ENCODE measurements around the gene CADM4.
"Not testable (repeated sequence)": the region's sequence is repeated elsewhere in the genome, so short reads cannot be mapped to it uniquely, and the experiment has no call there.

The CADM4 gene

DNA sequence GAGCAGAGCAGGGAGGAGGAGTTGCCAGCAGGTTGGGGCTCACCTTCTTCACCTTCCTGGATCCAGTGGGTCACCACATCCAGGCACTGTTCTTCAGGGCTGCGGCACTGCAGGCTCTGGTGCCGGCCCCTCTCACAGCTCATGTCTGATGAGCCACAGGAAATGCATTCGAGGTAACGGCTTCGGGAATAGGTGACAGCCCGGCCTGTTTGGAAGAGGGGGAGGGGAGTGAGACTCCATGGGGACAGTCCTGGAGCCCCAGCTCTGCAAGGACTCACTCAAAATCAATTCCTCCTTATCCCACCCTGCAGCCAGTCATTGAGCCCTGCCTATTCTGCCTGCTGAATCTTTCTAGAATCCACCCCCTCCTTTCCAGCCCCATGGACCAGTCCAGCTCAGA, 16.8 kb upstream of the CADM4 start:
- H2AK5ac ChIP-seq (ENCODE audit: low read length): no peak overlapping the region
- H3K27me3 ChIP-seq (ENCODE audit: insufficient read depth, low read length): no peaks in the 10 kb centered on the region
- H3K4ac ChIP-seq (ENCODE audit: low read depth, low read length): no peak overlapping the region
- no peak overlapping the region for H3K18ac ChIP-seq (ENCODE audit: low read length)
- H2BK12ac ChIP-seq (ENCODE audit: low read length): no peak overlapping the region
- H4K8ac ChIP-seq (ENCODE audit: low read depth, low read length): no peak overlapping the region
- no peak overlapping the region for H3K23ac ChIP-seq (ENCODE audit: low read length)
- no peak overlapping the region for H3K9ac ChIP-seq (ENCODE audit: low read length)
- H3K9me3 ChIP-seq (ENCODE audit: insufficient read depth, low read depth, low read length): peaks cover 2% of the 10 kb centered on the region
- no peak overlapping the region for H3K27ac ChIP-seq (ENCODE audit: low read depth, low read length)
- H3K4me3 ChIP-seq (ENCODE audit: low read depth, low read length): no peak overlapping the region
- H4K91ac ChIP-seq (ENCODE audit: low read depth, low read length): no peak overlapping the region
- H3K79me2 ChIP-seq (ENCODE audit: control insufficient read depth, insufficient read depth, low read length, poor library complexity): no peaks in the 10 kb centered on the region
- H3K36me3 ChIP-seq (ENCODE audit: control insufficient read depth in 1 of 2, insufficient read depth in 2 of 2, low read length in 2 of 2): peaks cover 5 to 6% of the 10 kb centered on the region in 2 experiments
- H3K4me2 ChIP-seq (ENCODE audit: low read length): no peak overlapping the region
- DNase-seq: no peak
- WGBS (ENCODE audit: extremely low coverage, insufficient coverage, insufficient read length): no CpG with 5 or more reads among the region's 6 CpGs
- H2BK5ac ChIP-seq (ENCODE audit: low read depth, low read length, poor library complexity): no peak overlapping the region
- H3K14ac ChIP-seq (ENCODE audit: low read length): no peak overlapping the region
- H3K4me1 ChIP-seq (ENCODE audit: control insufficient read depth in 1 of 2, insufficient read depth in 2 of 2, low read length in 2 of 2): no peaks in the 10 kb centered on the region
- no peak overlapping the region for H2AFZ ChIP-seq (ENCODE audit: insufficient read depth, low read length, poor library complexity)
- no peaks in the 10 kb centered on the region for H3K79me1 ChIP-seq (ENCODE audit: low read length)
- H4K12ac ChIP-seq (ENCODE audit: low read depth, low read length): no peak overlapping the region
- no peak overlapping the region for H2BK120ac ChIP-seq (ENCODE audit: insufficient read depth, low read length, poor library complexity)

DNA sequence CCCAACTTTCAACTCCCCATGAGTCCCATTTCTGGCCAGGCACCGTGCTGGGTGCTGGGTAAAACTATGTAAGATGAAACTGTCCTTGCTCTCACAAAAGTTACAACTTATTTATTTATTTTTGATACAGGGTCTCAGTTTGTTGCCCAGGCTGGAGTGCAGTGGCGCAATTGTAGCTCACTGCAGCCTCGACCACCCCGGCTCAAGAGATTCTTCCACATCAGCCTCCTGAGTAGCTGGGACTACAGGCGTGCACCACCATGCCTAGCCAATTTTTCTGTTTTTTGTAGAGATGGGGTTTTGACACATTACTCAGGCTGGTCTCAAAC, 12.9 kb upstream of the CADM4 start:
- Histone ChIP-seq H3K18ac (ENCODE audit: low read length) (no peak overlapping the region), H2BK12ac (ENCODE audit: low read length) (no peak overlapping the region), H3K79me2 (ENCODE audit: control insufficient read depth, insufficient read depth, low read length, poor library complexity) (no peaks in the 10 kb centered on the region), H3K4me3 (ENCODE audit: low read depth, low read length) (no peak overlapping the region), H3K27me3 (ENCODE audit: insufficient read depth, low read length) (no peaks in the 10 kb centered on the region), H3K4me2 (ENCODE audit: low read length) (no peak overlapping the region), H3K9ac (ENCODE audit: low read length) (no peak overlapping the region), H2AFZ (ENCODE audit: insufficient read depth, low read length, poor library complexity) (no peak overlapping the region), H3K79me1 (ENCODE audit: low read length) (no peaks in the 10 kb centered on the region), H2BK5ac (ENCODE audit: low read depth, low read length, poor library complexity) (no peak overlapping the region), H2BK120ac (ENCODE audit: insufficient read depth, low read length, poor library complexity) (no peak overlapping the region), H3K14ac (ENCODE audit: low read length) (no peak overlapping the region), H3K4me1 (ENCODE audit: control insufficient read depth in 1 of 2, insufficient read depth in 2 of 2, low read length in 2 of 2) (no peaks in the 10 kb centered on the region), H4K91ac (ENCODE audit: low read depth, low read length) (no peak overlapping the region), H3K4ac (ENCODE audit: low read depth, low read length) (no peak overlapping the region), H4K12ac (ENCODE audit: low read depth, low read length) (no peak overlapping the region), H3K23ac (ENCODE audit: low read length) (no peak overlapping the region), H2AK5ac (ENCODE audit: low read length) (no peak overlapping the region), H3K36me3 (ENCODE audit: control insufficient read depth in 1 of 2, insufficient read depth in 2 of 2, low read length in 2 of 2) (peaks cover 9 to 14% of the 10 kb centered on the region in 2 experiments), H3K27ac (ENCODE audit: low read depth, low read length) (no peak overlapping the region), H3K9me3 (ENCODE audit: insufficient read depth, low read depth, low read length) (peaks cover 2% of the 10 kb centered on the region), H4K8ac (ENCODE audit: low read depth, low read length) (no peak overlapping the region)
- DNase-seq: no peak
- WGBS (ENCODE audit: extremely low coverage, insufficient coverage, insufficient read length): no CpG with 5 or more reads among the region's 5 CpGs

DNA sequence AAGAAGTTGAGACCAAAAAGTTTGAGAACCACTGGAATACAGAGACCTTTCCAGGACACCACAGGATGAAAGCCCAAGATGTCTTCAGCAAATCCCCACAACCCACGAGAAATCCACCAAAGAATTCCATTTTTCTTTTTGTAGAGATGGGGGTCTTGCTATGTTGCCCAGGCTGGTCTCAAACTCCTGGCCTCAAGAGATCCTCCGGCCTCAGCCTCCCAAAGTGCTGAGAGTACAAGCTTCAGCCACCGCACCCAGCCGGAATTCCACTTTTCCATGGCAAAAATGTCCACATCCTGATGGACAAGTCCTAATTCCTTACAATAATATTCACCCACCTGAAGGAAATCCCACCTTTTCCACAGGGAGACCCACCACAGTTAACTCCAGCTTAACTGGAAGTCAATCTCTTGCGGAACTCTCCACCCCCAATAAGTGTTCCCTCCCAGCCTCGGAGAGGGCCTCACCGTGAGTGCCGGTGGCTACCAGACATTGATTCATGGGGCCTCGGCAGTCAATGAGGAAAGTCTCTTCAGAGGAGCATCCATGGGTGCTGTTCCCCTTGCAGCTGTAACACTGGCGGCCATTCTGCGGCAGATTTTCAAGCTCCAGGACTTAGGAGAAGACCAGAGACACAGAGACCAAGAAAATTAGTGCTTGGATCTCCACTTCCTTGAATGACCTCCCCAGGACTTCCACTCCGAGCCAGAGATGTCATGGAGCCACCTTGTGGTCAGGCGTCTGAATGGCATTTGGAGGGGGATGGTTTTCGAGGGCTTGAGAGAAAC, 12.3 kb upstream of the CADM4 start:
- no peak overlapping the region for H3K9ac ChIP-seq (ENCODE audit: low read length)
- peaks cover 9 to 14% of the 10 kb centered on the region in 2 experiments for H3K36me3 ChIP-seq (ENCODE audit: control insufficient read depth in 1 of 2, insufficient read depth in 2 of 2, low read length in 2 of 2)
- WGBS (ENCODE audit: extremely low coverage, insufficient coverage, insufficient read length): no CpG with 5 or more reads among the region's 14 CpGs
- H3K14ac ChIP-seq (ENCODE audit: low read length): no peak overlapping the region
- no peaks in the 10 kb centered on the region for H3K4me1 ChIP-seq (ENCODE audit: control insufficient read depth in 1 of 2, insufficient read depth in 2 of 2, low read length in 2 of 2)
- H3K4ac ChIP-seq (ENCODE audit: low read depth, low read length): no peak overlapping the region
- no peak overlapping the region for H3K27ac ChIP-seq (ENCODE audit: low read depth, low read length)
- no peak overlapping the region for H3K23ac ChIP-seq (ENCODE audit: low read length)
- H4K91ac ChIP-seq (ENCODE audit: low read depth, low read length): no peak overlapping the region
- H2AFZ ChIP-seq (ENCODE audit: insufficient read depth, low read length, poor library complexity): peak overlapping the region; percentile 43
- no peak overlapping the region for H2BK120ac ChIP-seq (ENCODE audit: insufficient read depth, low read length, poor library complexity)
- H3K9me3 ChIP-seq (ENCODE audit: insufficient read depth, low read depth, low read length): peaks cover 4% of the 10 kb centered on the region
- H3K79me1 ChIP-seq (ENCODE audit: low read length): no peaks in the 10 kb centered on the region
- no peak overlapping the region for H2BK12ac ChIP-seq (ENCODE audit: low read length)
- peak overlapping the region; percentile 34 for H4K12ac ChIP-seq (ENCODE audit: low read depth, low read length)
- H3K4me3 ChIP-seq (ENCODE audit: low read depth, low read length): no peak overlapping the region
- H3K4me2 ChIP-seq (ENCODE audit: low read length): no peak overlapping the region
- peak; percentile 24 to 66 for DNase-seq
- H3K18ac ChIP-seq (ENCODE audit: low read length): no peak overlapping the region
- H4K8ac ChIP-seq (ENCODE audit: low read depth, low read length): peak overlapping the region; percentile 73
- H3K79me2 ChIP-seq (ENCODE audit: control insufficient read depth, insufficient read depth, low read length, poor library complexity): no peaks in the 10 kb centered on the region
- no peaks in the 10 kb centered on the region for H3K27me3 ChIP-seq (ENCODE audit: insufficient read depth, low read length)
- H2BK5ac ChIP-seq (ENCODE audit: low read depth, low read length, poor library complexity): no peak overlapping the region
- no peak overlapping the region for H2AK5ac ChIP-seq (ENCODE audit: low read length)

DNA sequence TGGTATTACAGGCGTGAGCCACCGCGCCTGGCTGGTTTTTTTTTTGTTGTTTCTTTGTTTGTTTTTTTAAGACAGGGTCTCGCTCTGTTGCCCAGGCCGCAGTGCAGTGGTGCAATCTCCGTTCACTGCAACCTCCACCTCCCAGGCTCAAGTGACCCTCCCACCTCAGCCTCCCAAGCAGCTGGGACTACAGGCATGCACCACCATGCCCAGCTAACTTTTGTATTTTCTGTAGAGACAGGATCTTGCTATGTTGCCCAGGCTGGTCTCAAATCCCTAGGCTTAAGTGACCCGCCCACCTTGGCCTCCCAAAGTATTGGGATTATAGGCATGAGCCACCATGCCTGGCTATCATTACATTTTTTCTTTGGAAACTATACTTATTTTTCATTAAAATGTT, 10.6 kb upstream of the CADM4 start:
- no CpG with 5 or more reads among the region's 7 CpGs for WGBS (ENCODE audit: extremely low coverage, insufficient coverage, insufficient read length)
- not testable (repeated sequence) for H4K91ac ChIP-seq (ENCODE audit: low read depth, low read length)

More for the DNA sequence above, 10.6 kb upstream of the CADM4 start:
- not testable (repeated sequence) for H2BK120ac ChIP-seq (ENCODE audit: insufficient read depth, low read length, poor library complexity); H4K12ac ChIP-seq (ENCODE audit: low read depth, low read length); H3K79me1 ChIP-seq (ENCODE audit: low read length); H3K79me2 ChIP-seq (ENCODE audit: control insufficient read depth, insufficient read depth, low read length, poor library complexity); H3K4ac ChIP-seq (ENCODE audit: low read depth, low read length); H3K9ac ChIP-seq (ENCODE audit: low read length); H3K18ac ChIP-seq (ENCODE audit: low read length); H2BK5ac ChIP-seq (ENCODE audit: low read depth, low read length, poor library complexity); H2AFZ ChIP-seq (ENCODE audit: insufficient read depth, low read length, poor library complexity); H3K9me3 ChIP-seq (ENCODE audit: insufficient read depth, low read depth, low read length); H3K4me1 ChIP-seq (ENCODE audit: control insufficient read depth in 1 of 2, insufficient read depth in 2 of 2, low read length in 2 of 2); H3K14ac ChIP-seq (ENCODE audit: low read length); H3K4me3 ChIP-seq (ENCODE audit: low read depth, low read length); H3K27me3 ChIP-seq (ENCODE audit: insufficient read depth, low read length); DNase-seq; H4K8ac ChIP-seq (ENCODE audit: low read depth, low read length); H2BK12ac ChIP-seq (ENCODE audit: low read length); H2AK5ac ChIP-seq (ENCODE audit: low read length); H3K27ac ChIP-seq (ENCODE audit: low read depth, low read length); H3K4me2 ChIP-seq (ENCODE audit: low read length); H3K23ac ChIP-seq (ENCODE audit: low read length)
- H3K36me3 ChIP-seq (ENCODE audit: control insufficient read depth in 1 of 2, insufficient read depth in 2 of 2, low read length in 2 of 2): peaks cover 7 to 13% of the 10 kb centered on the region in 2 experiments

Data from trophoblast cell (in vitro differentiated cells and primary cell).